Choroid plexus epithelial cell (primary cell): ENCODE measurements around the gene SET.

Experiments used
- DNase-seq: peaks from one replicate; pipeline ENCODE4 v3.0.0-alpha.2; 2010; ENCODE audit warnings: low read depth
- H3K4me3 ChIP-seq: 2 replicates; pipeline ENCODE4 v1.5.1; 2011; ENCODE audit warnings: low read depth, mild to moderate bottlenecking, control low read depth, low read length, moderate library complexity
- TF ChIP-seq, protein P1 (sequence below): conservative IDR thresholded peaks from 2 replicates; pipeline ENCODE4 v1.5.1; 2011; ENCODE audit warnings: low read depth, mild to moderate bottlenecking, control low read depth, inconsistent platforms, low read length, moderate library complexity

SET gene

DNA sequence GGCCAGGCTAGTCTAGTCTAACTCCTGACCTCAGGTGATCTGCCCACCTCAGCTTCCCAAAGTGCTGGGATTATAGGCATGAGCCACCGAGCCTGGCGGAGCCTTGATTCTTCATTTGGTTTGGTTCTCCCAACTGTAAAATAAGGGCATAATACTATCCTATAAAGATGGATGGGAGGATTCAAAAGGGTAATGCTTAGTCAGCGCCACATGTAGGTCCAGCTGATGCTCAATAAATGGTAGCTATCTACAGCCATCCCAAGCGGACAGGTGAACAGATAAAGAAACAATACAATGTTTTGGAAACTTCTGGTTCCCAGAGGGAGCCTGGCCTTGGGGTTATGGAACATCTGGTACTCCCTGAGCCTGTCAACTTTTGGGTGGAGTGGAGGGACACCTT is 13.6 kb upstream of the SET start:
- TF ChIP-seq, protein P1, sequence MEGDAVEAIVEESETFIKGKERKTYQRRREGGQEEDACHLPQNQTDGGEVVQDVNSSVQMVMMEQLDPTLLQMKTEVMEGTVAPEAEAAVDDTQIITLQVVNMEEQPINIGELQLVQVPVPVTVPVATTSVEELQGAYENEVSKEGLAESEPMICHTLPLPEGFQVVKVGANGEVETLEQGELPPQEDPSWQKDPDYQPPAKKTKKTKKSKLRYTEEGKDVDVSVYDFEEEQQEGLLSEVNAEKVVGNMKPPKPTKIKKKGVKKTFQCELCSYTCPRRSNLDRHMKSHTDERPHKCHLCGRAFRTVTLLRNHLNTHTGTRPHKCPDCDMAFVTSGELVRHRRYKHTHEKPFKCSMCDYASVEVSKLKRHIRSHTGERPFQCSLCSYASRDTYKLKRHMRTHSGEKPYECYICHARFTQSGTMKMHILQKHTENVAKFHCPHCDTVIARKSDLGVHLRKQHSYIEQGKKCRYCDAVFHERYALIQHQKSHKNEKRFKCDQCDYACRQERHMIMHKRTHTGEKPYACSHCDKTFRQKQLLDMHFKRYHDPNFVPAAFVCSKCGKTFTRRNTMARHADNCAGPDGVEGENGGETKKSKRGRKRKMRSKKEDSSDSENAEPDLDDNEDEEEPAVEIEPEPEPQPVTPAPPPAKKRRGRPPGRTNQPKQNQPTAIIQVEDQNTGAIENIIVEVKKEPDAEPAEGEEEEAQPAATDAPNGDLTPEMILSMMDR: no peak

DNA sequence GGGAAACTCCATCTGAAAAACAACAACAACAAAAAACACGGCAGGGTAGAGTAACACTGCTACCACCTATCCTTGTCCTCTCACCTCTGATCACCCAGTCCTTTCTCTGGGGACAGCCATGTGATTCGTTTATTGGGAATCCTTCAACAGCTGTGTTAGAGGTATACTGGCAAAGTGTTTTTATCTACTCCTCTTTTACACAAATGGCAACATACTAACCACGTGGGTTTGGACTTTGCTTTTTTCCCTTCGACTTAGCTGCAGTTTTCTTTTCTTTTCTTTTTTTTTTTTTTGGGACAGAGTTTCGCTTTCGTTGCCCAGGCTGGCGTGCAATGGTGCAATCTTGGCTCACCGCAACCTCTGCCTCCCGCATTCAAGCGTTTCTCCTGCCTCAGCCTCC is 11.2 kb upstream of the SET start:
- TF ChIP-seq, protein P1: no peak
- DNase-seq: no peak
- H3K4me3 ChIP-seq: no peak overlapping the region

More for the DNA sequence above, 13.6 kb upstream of the SET start:
- no peak for DNase-seq
- H3K4me3 ChIP-seq: no peak overlapping the region

DNA sequence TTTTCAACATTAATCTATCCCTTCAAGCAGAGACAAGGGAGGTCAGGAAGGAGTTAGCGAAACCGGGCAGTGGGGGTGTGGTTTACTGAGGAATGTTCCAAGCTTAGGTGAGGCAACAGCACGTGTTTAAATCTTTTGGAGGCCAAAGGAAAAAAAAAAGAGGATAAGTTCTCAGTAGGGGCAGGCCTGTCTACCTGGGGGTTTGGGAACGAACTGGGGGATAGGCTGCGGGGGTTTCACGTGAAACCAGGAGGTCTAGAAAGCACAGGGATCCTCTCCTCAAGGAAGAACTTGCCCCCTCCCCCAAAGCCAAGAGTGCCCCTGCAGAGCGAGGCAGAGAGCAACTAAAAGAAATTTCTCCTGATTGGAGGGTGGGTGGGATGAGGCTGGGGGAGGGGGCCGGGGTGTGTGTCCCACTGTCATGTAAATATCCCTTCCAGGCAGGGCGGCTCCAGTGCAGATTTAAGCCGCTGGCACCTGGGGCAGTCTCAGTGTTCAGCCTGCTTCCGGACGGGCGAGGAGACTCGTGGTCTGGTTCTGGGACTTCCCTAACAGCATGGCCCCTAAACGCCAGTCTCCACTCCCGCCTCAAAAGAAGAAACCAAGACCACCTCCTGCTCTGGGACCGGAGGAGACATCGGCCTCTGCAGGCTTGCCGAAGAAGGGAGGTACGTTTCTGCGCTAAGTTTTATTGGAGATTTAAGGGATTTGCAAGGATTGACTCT is 5.5 kb upstream of the SET start:
- TF ChIP-seq, protein P1: no peak
- H3K4me3 ChIP-seq: peak overlapping the region; percentile 84
- DNase-seq: peak; percentile 86

DNA sequence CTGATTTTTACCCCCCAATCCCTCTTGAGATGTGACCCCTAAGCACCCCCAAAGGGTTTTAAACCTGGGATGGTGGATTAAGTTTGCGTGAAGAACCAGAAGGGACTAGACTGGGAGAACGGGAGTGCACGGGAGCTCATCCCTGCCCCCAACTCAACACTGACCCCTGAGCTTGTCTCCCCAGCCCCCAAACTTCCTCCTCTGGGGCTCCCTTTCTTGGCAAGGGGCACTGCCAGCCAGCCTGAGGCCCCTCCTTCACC is 5.0 kb upstream of the SET start:
- peak overlapping the region; percentile 84 for H3K4me3 ChIP-seq
- TF ChIP-seq, protein P1: no peak

DNA sequence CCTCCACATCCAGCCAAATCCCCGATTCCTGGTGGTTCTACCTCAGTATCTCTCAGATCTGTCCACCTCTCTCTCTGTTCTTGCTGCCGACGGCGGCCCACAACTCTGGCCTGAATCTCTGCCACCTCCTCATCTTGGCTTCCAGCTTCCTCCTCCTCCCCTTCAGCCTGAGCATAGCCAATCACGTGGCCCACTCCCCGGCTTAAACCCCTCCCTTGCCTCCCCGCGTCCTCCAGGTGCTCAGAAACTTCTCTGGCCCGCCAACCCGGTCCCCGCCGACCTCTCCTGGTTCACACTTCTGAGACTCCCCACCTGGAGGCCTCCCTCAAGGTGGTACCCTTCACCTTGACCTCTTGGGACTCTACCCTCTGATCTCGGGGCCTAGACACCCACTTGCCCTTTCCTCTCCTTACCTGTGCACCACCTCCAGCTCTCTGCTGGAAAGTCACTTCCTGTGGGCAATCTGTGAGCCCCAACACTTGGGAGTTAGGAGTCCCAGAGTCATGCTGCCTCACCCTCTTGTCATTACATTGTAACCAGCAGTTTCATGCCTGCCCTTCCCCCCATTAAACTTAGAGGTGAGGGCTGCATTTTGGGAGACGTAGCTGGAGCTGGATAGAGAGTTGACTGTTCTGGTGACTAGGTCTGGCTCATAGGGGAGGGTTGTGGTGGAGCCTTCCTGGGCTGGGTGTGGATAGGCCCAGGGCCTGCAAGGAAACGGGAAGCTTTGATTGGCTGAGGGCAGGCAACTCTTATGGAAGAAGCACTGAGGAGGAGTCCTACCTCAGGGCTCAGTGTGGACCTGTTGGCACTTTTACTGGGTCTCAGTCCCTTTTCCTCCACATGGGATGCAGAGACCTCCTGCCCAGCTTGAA is 4.5 kb upstream of the SET start:
- peak overlapping the region; percentile 84 for H3K4me3 ChIP-seq
- TF ChIP-seq, protein P1: no peak
- DNase-seq: peak; percentile 83

More for the DNA sequence above, 5.0 kb upstream of the SET start:
- DNase-seq: no peak

DNA sequence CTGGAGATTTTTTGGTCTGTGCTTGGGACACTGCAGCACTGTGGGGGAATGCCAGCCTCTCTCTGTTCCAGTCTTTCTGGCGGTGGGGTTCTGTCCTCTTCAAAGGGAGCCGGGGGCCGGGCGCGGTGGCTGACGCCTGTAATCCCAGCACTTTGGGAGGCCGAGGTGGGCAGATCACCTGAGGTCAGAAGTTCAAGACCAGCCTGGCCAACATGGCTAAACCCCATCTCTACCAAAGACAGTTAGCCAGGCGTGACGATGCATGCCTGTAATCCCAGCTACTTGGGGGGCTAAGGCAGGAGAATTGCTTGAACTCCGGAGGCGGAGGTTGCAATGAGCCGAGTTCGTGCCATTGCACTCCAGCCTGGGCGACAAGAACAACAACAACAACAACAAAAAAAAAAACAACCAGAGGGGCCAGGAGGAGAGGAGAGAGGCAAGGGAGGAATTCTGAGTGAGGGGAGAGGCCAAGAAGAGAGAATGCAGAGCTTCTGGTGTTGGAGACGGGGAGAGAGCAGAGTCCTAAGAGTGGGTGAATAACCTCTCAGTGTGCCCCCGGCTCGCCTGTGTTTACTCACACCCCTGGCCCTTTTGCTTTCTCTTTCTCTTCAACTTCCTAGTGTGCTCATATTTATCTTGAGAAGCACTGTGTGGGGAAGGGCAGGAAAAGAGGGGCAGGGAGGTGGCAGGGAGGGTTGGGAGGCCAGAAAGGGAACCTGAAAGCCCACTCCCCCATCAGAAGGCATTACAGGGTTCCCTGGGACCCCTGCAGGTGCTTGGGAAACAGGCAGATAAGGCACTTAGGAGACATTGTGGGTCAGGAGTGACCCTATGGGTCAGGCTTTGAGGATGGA is 3.2 kb upstream of the SET start:
- no peak for DNase-seq
- TF ChIP-seq, protein P1: no peak
- peak overlapping the region; percentile 22 for H3K4me3 ChIP-seq
